ENCODE measurements around the gene KCNK10.

Gene KCNK10

GRCh38 chr14:88286309-88286708 lies 36.8 kb downstream of the KCNK10 start:
- H3K4me2 ChIP-seq (ENCODE audit: low read length): no peak overlapping the region
- no peaks in the 10 kb centered on the region for H3K79me2 ChIP-seq (ENCODE audit: low read length)
- H3K9me3 ChIP-seq (ENCODE audit: insufficient read depth, low read length): no peaks in the 10 kb centered on the region
- no peaks in the 10 kb centered on the region for H4K20me1 ChIP-seq (ENCODE audit: insufficient read depth, low read length)
- TF ChIP-seq EZH2phosphoT487 (IDR thresholded peaks at IDR 0.05; ENCODE audit: low read depth) (no peak), CTCF (IDR thresholded peaks at IDR 0.05; ENCODE audit: low read depth, low read length) (no peak)
- no peaks in the 10 kb centered on the region for H3K36me3 ChIP-seq (replicated peaks; ENCODE audit: low read depth, low read length)
- H3K27me3 ChIP-seq (ENCODE audit: low read depth, low read length): no peaks in the 10 kb centered on the region
- H3K4me1 ChIP-seq (ENCODE audit: low read length): peaks cover 12% of the 10 kb centered on the region
- H3K9ac ChIP-seq (ENCODE audit: low read length): no peak overlapping the region
- H3K27ac ChIP-seq (ENCODE audit: low read length): no peak overlapping the region
- no peak overlapping the region for H3K4me3 ChIP-seq (ENCODE audit: low read length)
- H2AFZ ChIP-seq (ENCODE audit: low read depth, low read length): no peak overlapping the region

GRCh38 chr14:88281447-88281846 lies 41.6 kb downstream of the KCNK10 start:
- H3K27me3 ChIP-seq (ENCODE audit: low read depth, low read length): no peaks in the 10 kb centered on the region; the same call in 1 of the 2 replicates
- H3K79me2 ChIP-seq (ENCODE audit: low read length): no peaks in the 10 kb centered on the region
- H3K9me3 ChIP-seq (ENCODE audit: insufficient read depth, low read length): no peaks in the 10 kb centered on the region; the same call in 1 of the 2 replicates
- H3K36me3 ChIP-seq (replicated peaks; ENCODE audit: low read depth, low read length): no peaks in the 10 kb centered on the region
- H3K4me2 ChIP-seq (ENCODE audit: low read length): no peak overlapping the region
- no peaks in the 10 kb centered on the region for H3K4me1 ChIP-seq (ENCODE audit: low read length)
- no peaks in the 10 kb centered on the region for H4K20me1 ChIP-seq (ENCODE audit: insufficient read depth, low read length)
- no peak for TF ChIP-seq EZH2phosphoT487 (IDR thresholded peaks at IDR 0.05; ENCODE audit: low read depth)
- no peak for TF ChIP-seq CTCF (IDR thresholded peaks at IDR 0.05; ENCODE audit: low read depth, low read length)
- H3K4me3 ChIP-seq (ENCODE audit: low read length): no peak overlapping the region
- H3K9ac ChIP-seq (ENCODE audit: low read length): no peak overlapping the region
- no peak overlapping the region for H3K27ac ChIP-seq (ENCODE audit: low read length)
- no peak overlapping the region for H2AFZ ChIP-seq (ENCODE audit: low read depth, low read length)

- no peaks in the 10 kb centered on the region; the same call in 1 of the 2 replicates for H3K9me3 ChIP-seq (ENCODE audit: insufficient read depth, low read length)
- no peaks in the 10 kb centered on the region for H3K36me3 ChIP-seq (replicated peaks; ENCODE audit: low read depth, low read length)
- H4K20me1 ChIP-seq (ENCODE audit: insufficient read depth, low read length): no peaks in the 10 kb centered on the region
- H3K79me2 ChIP-seq (ENCODE audit: low read length): no peaks in the 10 kb centered on the region
- no peak for TF ChIP-seq EZH2phosphoT487 (IDR thresholded peaks at IDR 0.05; ENCODE audit: low read depth)
- TF ChIP-seq CTCF (IDR thresholded peaks at IDR 0.05; ENCODE audit: low read depth, low read length): no peak
- H3K9ac ChIP-seq (ENCODE audit: low read length): no peak overlapping the region
- no peak overlapping the region for H3K4me2 ChIP-seq (ENCODE audit: low read length)
- no peaks in the 10 kb centered on the region for H3K4me1 ChIP-seq (ENCODE audit: low read length)
- H3K4me3 ChIP-seq (ENCODE audit: low read length): no peak overlapping the region
- H3K27ac ChIP-seq (ENCODE audit: low read length): no peak overlapping the region
- no peaks in the 10 kb centered on the region; the same call in 1 of the 2 replicates for H3K27me3 ChIP-seq (ENCODE audit: low read depth, low read length)
- no peak overlapping the region for H2AFZ ChIP-seq (ENCODE audit: low read depth, low read length)
These were observed 46.0 kb downstream of the KCNK10 start for GRCh38 chr14:88276923-88277596.

- no peaks in the 10 kb centered on the region; the same call in 1 of the 2 replicates for H3K27me3 ChIP-seq (ENCODE audit: low read depth, low read length)
- H3K4me1 ChIP-seq (ENCODE audit: low read length): no peaks in the 10 kb centered on the region
- no peaks in the 10 kb centered on the region for H4K20me1 ChIP-seq (ENCODE audit: insufficient read depth, low read length)
- no peak overlapping the region for H3K27ac ChIP-seq (ENCODE audit: low read length)
- no peak overlapping the region for H2AFZ ChIP-seq (ENCODE audit: low read depth, low read length)
- TF ChIP-seq CTCF (IDR thresholded peaks at IDR 0.05; ENCODE audit: low read depth, low read length): no peak
- no peaks in the 10 kb centered on the region for H3K36me3 ChIP-seq (replicated peaks; ENCODE audit: low read depth, low read length)
- no peaks in the 10 kb centered on the region for H3K9me3 ChIP-seq (ENCODE audit: insufficient read depth, low read length)
- no peak overlapping the region for H3K4me2 ChIP-seq (ENCODE audit: low read length)
- no peak overlapping the region for H3K9ac ChIP-seq (ENCODE audit: low read length)
- no peak overlapping the region for H3K4me3 ChIP-seq (ENCODE audit: low read length)
- H3K79me2 ChIP-seq (ENCODE audit: low read length): no peaks in the 10 kb centered on the region
These were observed 50.4 kb downstream of the KCNK10 start for GRCh38 chr14:88272390-88273269.

All from OCI-LY3 (cell line).